GM13976 (cell line): Measurements from ENCODE around the gene IFIT3.
"Not testable (repeated sequence)": the region's sequence is repeated elsewhere in the genome, so short reads cannot be mapped to it uniquely, and the experiment has no call there.

ENCODE experiments used
- DNase-seq: peaks from one replicate; pipeline ENCODE4 v3.0.0; 2012; ENCODE audit warnings: low spot score
- CTCF ChIP-seq: IDR thresholded peaks from 2 replicates; pipeline ENCODE4 v1.5.1; 2012; ENCODE audit warnings: borderline replicate concordance, mild to moderate bottlenecking; ENCODE audit not compliant: insufficient read depth; ENCODE audit errors: extremely low read depth, missing control alignments, control extremely low read depth
- in situ Hi-C: fragments of 300-500 bp; cut with MboI; formaldehyde crosslinking; loops from one replicate; pipeline ENCODE4 v1.12.0; 2022; ENCODE audit warnings: low sequenced_read_pairs, mixed read lengths, inconsistent platforms; ENCODE audit not compliant: unreplicated experiment

Gene IFIT3

DNA sequence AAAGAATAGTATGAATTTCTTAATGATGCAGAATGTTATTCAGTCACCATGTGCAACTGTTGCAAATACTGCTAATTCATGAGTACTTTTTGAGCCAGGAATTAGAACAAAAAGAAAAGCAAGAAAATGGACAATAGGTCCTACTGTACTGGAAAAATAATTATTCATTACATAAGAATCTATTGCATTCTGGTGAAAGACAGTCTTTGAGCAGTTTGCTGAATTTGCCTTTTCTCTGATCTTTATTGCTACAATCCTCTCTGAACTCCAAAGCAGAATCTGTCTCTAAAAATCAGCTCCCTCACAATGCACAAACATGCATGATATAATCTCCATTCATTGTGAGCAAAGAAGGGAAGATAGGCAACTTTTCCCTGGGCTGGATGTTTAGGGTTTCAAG is 13.1 kb upstream of the IFIT3 start:
- in situ Hi-C loops = no loop called here
- DNase-seq = no peak
- TF ChIP-seq CTCF = no peak

DNA sequence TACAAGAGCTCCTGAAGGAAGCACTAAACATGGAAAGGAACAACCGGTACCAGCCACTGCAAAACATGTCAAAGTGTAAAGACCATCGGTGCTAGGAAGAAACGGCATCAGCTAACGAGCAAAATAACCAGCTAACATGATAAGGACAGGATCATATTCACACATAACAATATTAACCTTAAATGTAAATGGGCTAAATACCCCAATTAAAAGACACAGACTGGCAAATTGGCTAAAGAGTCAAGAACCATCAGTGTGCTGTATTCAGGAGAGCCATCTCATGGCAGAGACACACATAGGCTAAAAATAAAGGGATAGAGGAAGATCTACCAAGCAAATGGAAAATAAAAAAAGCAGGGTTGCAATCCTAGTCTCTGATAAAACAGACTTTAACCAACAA is 9.8 kb upstream of the IFIT3 start:
- in situ Hi-C loops, DNase-seq: not testable (repeated sequence)

DNA sequence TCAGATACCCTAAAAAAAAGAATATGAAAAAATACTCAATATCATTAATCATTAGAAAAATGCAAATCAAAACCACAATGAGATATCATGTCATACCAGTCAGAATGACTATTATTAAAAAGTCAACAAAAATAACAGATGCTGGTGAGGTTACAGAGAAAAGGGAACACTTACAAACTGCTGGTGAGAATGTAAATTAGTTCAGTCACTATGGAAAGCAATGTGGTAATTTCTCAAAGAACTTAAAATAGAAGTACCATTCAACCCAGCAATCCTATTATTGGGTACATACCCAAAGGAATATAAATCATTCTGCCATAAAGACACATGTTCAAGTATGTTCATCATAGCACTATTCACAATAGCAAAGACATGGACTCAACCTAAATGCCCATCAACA is 2.7 kb upstream of the IFIT3 start:
- in situ Hi-C loops, DNase-seq: not testable (repeated sequence)

GRCh38 chr10:89325856-89326255 is 1.9 kb upstream of the IFIT3 start:
- DNase-seq, in situ Hi-C loops: not testable (repeated sequence)

DNA sequence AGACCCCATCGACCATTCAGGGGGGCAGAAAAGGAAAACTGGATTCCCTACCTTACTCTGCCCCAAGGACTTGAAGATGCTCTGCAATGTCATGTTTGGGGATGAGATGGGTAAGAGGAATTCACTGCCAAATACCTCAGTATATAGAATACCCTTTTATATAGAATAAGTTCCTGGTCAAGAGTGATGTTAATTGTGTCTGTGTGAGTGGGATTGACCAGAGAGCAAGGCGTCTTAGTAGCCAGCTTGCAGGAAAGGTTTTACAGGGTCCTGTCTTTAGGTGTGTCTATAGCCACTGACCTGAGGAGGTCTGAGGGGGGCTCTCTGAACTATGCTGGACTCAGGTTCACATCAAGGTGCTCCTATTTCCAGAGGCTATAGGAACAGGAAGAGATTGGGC is 1.4 kb downstream of the IFIT3 start:
- no peak for DNase-seq
- in situ Hi-C loops = no loop called here
- no peak for TF ChIP-seq CTCF

- DNase-seq, in situ Hi-C loops: not testable (repeated sequence)
These were observed 2.2 kb downstream of the IFIT3 start for GRCh38 chr10:89330014-89330413.

- no peak for DNase-seq
- no peak for TF ChIP-seq CTCF
- in situ Hi-C loops = no loop called here
These were observed 2.9 kb downstream of the IFIT3 start for GRCh38 chr10:89330537-89331212.

DNA sequence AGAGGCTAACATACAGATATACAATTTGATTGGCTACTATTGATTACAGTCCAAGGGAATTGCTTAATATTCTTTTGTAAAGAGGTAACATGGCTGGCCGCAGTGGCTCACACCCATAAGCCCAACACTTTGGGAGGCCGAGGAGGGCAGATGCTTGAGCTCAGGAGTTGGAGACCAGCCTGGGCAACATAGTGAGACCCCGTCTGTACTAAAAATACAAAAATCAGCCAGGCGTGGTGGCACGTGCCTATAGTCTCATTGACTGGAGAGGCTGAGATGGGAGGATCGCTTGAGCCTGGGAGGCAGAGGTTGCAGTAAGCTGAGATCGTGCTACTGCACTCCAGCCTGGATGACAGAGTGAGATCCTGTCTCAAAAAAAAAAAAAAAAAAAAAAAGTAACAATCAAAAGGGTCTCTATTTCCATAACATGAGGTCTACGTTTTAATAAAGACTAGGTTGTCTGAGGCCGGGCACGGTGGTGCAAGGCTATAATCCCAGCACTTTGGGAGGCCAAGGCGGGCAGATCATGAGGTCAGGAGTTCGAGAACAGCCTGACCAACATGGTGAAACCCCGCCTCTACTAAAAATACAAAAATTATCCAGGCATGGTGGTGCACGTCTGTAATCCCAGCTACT is 3.8 kb downstream of the IFIT3 start:
- DNase-seq, in situ Hi-C loops: not testable (repeated sequence)

DNA sequence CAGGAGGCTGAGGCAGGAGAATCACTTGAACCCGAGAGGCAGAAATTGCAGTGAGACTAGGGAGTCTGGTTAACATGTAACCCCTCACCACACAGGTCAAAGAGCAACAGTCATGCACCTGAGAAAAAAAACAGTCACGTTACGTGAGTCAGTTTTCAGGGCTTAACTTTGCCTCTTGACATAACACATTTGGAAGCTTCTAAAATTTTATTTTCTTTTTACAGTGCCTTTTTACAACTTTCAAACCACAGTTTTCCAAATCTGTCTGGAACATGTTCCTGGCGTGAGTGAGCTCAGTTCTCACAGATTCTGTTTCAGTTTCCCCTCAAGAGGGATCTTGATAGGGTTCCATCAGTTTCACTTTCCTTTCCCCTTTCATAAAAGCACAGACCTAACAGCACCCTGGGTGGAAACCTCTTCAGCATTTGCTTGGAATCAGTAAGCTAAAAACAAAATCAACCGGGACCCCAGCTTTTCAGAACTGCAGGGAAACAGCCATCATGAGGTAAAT is 4.4 kb downstream of the IFIT3 start:
- in situ Hi-C loops = no loop called here
- no peak for TF ChIP-seq CTCF
- peak; percentile 37 for DNase-seq
